HEK293 (cell line): Measurements from ENCODE around the gene BEND7.

Experiments
- CTCF ChIA-PET: fragments of 350-600 bp; formaldehyde crosslinking; extraction: SDS; loops from one replicate; lab custom pipeline; 2021; ENCODE audit warnings: antibody characterized with exemption; lab: Yijun Ruan, JAX
- POLR2A ChIA-PET: fragments of 300-600 bp; formaldehyde crosslinking; extraction: SDS; loops from one replicate; lab custom pipeline; 2020; ENCODE audit warnings: antibody characterized with exemption, inconsistent platforms; lab: Yijun Ruan, JAX
- H3K27ac ChIP-seq: fragments of 200-500 bp; sonication (Bioruptor generic); 2 replicates; pipeline ENCODE4 v1.5.1; 2014; ENCODE audit warnings: low read depth, low read length, control low read depth, inconsistent platforms; ENCODE audit errors: extremely low read depth
- H3K36me3 ChIP-seq, 2 experiments: fragments of 200-500 bp in 1 of 2; sonication (Bioruptor generic) in 1 of 2; 1 replicate in 1 of 2; 2 replicates in 1 of 2; pipeline ENCODE4 v1.5.1; 2014 to 2017; ENCODE audit warnings: inconsistent platforms in 2 of 2, low read length in 2 of 2; ENCODE audit not compliant: control insufficient read depth in 2 of 2, insufficient read depth in 1 of 2
- H3K4me1 ChIP-seq: fragments of 200-500 bp; sonication (Bioruptor generic); 2 replicates; pipeline ENCODE4 v1.5.1; 2014; ENCODE audit warnings: mild to moderate bottlenecking, low read length, inconsistent platforms; ENCODE audit not compliant: control insufficient read depth, insufficient read depth
- H3K4me3 ChIP-seq: 2 replicates; pipeline ENCODE4 v1.5.1; 2011; ENCODE audit warnings: low read depth, mild to moderate bottlenecking, control low read depth, low read length, moderate library complexity
- H3K9me3 ChIP-seq: fragments of 200-500 bp; sonication (Bioruptor generic); 2 replicates; pipeline ENCODE4 v1.5.1; 2014; ENCODE audit warnings: low read depth, low read length, inconsistent platforms; ENCODE audit not compliant: control insufficient read depth, insufficient read depth
- HOXC10 ChIP-seq: sonication (generic); formaldehyde crosslinking; IDR thresholded peaks from 2 replicates; pipeline ENCODE4 v1.8.1; 2023; ENCODE audit warnings: mild to moderate bottlenecking, missing genetic modification reagents
- IKZF3 ChIP-seq: fragments of 450-650 bp; IDR thresholded peaks from 2 replicates; pipeline ENCODE4 v1.5.0; 2018; ENCODE audit warnings: missing biosample characterization, mild to moderate bottlenecking, missing genetic modification characterization, moderate library complexity
- KLF1 ChIP-seq: fragments of 450-650 bp; formaldehyde crosslinking; IDR thresholded peaks from 2 replicates; pipeline ENCODE4 v1.5.1; 2016; ENCODE audit warnings: missing biosample characterization, missing genetic modification characterization
- MYNN ChIP-seq: fragments of 450-650 bp; formaldehyde crosslinking; IDR thresholded peaks from 2 replicates; pipeline ENCODE4 v1.5.1; 2016; ENCODE audit warnings: missing biosample characterization, missing genetic modification characterization, borderline replicate concordance
- RBAK ChIP-seq: fragments of 450-650 bp; formaldehyde crosslinking; IDR thresholded peaks from 2 replicates; pipeline ENCODE4 v1.5.1; 2016; ENCODE audit warnings: missing biosample characterization, missing genetic modification characterization
- ZNF132 ChIP-seq: fragments of 450-650 bp; formaldehyde crosslinking; IDR thresholded peaks from 2 replicates; pipeline ENCODE4 v1.5.1; 2017; ENCODE audit warnings: missing biosample characterization, missing genetic modification characterization, borderline replicate concordance
- ZNF148 ChIP-seq: fragments of 450-650 bp; formaldehyde crosslinking; IDR thresholded peaks from 2 replicates; pipeline ENCODE4 v1.5.0; 2017; ENCODE audit warnings: missing biosample characterization, missing genetic modification characterization, borderline replicate concordance
- ZNF184 ChIP-seq: fragments of 450-650 bp; IDR thresholded peaks from 2 replicates; pipeline ENCODE4 v1.5.1; 2018; ENCODE audit warnings: missing biosample characterization, mild to moderate bottlenecking, missing genetic modification characterization
- ZNF366 ChIP-seq: fragments of 450-650 bp; formaldehyde crosslinking; conservative IDR thresholded peaks from 2 replicates; pipeline ENCODE4 v1.5.1; 2016; ENCODE audit warnings: missing biosample characterization, missing genetic modification characterization
- ZNF513 ChIP-seq: fragments of 450-650 bp; IDR thresholded peaks from 2 replicates; pipeline ENCODE4 v1.5.1; 2018; ENCODE audit warnings: missing biosample characterization, missing genetic modification characterization
- ZNF560 ChIP-seq: fragments of 450-650 bp; formaldehyde crosslinking; IDR thresholded peaks from 2 replicates; pipeline ENCODE4 v1.5.1; 2017; ENCODE audit warnings: missing biosample characterization, missing genetic modification characterization, borderline replicate concordance
- ZNF561 ChIP-seq: fragments of 450-650 bp; IDR thresholded peaks from 2 replicates; pipeline ENCODE4 v1.5.1; 2018; ENCODE audit warnings: missing biosample characterization, missing genetic modification characterization, borderline replicate concordance
- ZNF585B ChIP-seq: fragments of 450-650 bp; formaldehyde crosslinking; IDR thresholded peaks from 2 replicates; pipeline ENCODE4 v1.5.1; 2016; ENCODE audit warnings: missing biosample characterization, missing genetic modification characterization
- ZNF621 ChIP-seq: fragments of 450-650 bp; formaldehyde crosslinking; IDR thresholded peaks from 2 replicates; pipeline ENCODE4 v1.5.1; 2017; ENCODE audit warnings: missing biosample characterization, missing genetic modification characterization
- ZNF658 ChIP-seq: fragments of 450-650 bp; formaldehyde crosslinking; IDR thresholded peaks from 2 replicates; pipeline ENCODE4; 2016; ENCODE audit warnings: missing biosample characterization, missing genetic modification characterization
- TF ChIP-seq, protein P1 (sequence below): IDR thresholded peaks from 2 replicates; pipeline ENCODE4 v1.6.1; 2011; ENCODE audit warnings: mild to moderate bottlenecking, low read depth, low read length, borderline replicate concordance
- TF ChIP-seq, protein P2 (sequence below): fragments of 450-650 bp; formaldehyde crosslinking; IDR thresholded peaks from 2 replicates; pipeline ENCODE4 v1.5.1; 2016; ENCODE audit warnings: missing biosample characterization, missing genetic modification characterization
- TF ChIP-seq, protein P3 (sequence below): fragments of 450-650 bp; formaldehyde crosslinking; IDR thresholded peaks from 2 replicates; pipeline ENCODE4 v1.5.1; 2016; ENCODE audit warnings: missing biosample characterization, missing genetic modification characterization
- TF ChIP-seq, protein P4 (sequence below): fragments of 450-650 bp; formaldehyde crosslinking; conservative IDR thresholded peaks from 2 replicates; pipeline ENCODE4 v1.5.1; 2016; ENCODE audit warnings: low read depth, missing biosample characterization, missing genetic modification characterization

The BEND7 gene

DNA sequence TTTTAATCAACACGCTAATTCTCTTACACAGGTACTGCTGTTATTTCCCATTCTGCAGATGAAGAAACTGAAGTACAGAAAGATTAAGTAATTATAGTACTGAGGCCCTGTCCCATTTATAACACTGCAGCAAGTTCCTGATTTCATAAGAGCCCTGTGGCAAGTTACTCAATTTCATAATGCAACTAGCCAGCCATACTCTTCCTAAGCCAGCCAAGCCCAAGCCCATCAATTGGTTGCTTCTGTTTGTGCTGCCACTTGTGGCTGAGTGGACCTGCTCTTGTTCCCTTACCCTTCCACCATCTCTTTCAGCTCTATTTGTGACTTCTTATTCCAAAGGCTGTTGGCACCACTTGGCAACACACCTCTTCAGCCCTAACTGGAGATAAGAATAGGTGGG lies 38.2 kb upstream of the BEND7 start (continued):
- TF ChIP-seq, protein P1, sequence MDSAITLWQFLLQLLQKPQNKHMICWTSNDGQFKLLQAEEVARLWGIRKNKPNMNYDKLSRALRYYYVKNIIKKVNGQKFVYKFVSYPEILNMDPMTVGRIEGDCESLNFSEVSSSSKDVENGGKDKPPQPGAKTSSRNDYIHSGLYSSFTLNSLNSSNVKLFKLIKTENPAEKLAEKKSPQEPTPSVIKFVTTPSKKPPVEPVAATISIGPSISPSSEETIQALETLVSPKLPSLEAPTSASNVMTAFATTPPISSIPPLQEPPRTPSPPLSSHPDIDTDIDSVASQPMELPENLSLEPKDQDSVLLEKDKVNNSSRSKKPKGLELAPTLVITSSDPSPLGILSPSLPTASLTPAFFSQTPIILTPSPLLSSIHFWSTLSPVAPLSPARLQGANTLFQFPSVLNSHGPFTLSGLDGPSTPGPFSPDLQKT: no peak
- no peak for TF ChIP-seq ZNF560 (tag by site-specific recombination)
- TF ChIP-seq ZNF561 (tag by site-specific recombination): no peak
- TF ChIP-seq ZNF658 (tag by site-specific recombination): no peak
- TF ChIP-seq, protein P2, sequence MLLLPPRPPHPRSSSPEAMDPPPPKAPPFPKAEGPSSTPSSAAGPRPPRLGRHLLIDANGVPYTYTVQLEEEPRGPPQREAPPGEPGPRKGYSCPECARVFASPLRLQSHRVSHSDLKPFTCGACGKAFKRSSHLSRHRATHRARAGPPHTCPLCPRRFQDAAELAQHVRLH (tag by site-specific recombination): no peak
- no peak for TF ChIP-seq MYNN

DNA sequence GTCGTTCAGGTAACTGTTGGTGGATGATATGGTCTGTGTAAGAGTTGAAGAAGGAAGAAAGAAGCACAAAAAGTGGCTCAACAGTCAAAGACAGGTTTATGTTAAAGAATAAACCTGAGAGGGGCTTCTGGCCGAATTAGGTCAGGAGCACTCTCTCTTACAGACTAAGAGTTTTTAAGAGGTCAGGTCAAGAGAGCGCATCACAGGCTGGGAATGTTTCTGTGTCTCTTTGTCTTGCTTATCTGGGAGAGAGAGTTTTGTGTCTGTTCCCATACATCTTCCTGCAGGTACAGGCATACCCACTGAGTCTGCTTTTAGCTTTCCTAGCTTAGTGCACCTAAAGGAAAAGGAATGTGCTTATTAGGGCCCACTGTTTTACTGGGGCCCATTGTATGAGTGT lies 35.8 kb upstream of the BEND7 start:
- CTCF ChIA-PET: interaction anchor here (1.5 kb wide), 1 partner anchor 22 kb away, joined by 6 read pairs; the partner anchor contains the start of gene PRPF18
- no peaks in the 10 kb centered on the region for H3K36me3 ChIP-seq
- H3K9me3 ChIP-seq: no peaks in the 10 kb centered on the region
- no peak overlapping the region for H3K4me3 ChIP-seq
- POLR2A ChIA-PET: no interaction called here
- H3K4me1 ChIP-seq: no peaks in the 10 kb centered on the region
- no peak overlapping the region for H3K27ac ChIP-seq
- TF ChIP-seq ZNF148 (tag by site-specific recombination) (no peak), KLF1 (tag by site-specific recombination) (no peak), ZNF366 (tag by site-specific recombination) (no peak), ZNF585B (tag by site-specific recombination) (no peak), ZNF513 (no peak), ZNF132 (tag by site-specific recombination) (no peak), ZNF621 (tag by site-specific recombination) (no peak)
- TF ChIP-seq, protein P3, sequence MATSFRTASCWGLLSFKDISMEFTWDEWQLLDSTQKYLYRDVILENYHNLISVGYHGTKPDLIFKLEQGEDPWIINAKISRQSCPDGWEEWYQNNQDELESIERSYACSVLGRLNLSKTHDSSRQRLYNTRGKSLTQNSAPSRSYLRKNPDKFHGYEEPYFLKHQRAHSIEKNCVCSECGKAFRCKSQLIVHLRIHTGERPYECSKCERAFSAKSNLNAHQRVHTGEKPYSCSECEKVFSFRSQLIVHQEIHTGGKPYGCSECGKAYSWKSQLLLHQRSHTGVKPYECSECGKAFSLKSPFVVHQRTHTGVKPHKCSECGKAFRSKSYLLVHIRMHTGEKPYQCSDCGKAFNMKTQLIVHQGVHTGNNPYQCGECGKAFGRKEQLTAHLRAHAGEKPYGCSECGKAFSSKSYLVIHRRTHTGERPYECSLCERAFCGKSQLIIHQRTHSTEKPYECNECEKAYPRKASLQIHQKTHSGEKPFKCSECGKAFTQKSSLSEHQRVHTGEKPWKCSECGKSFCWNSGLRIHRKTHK (tag by site-specific recombination): no peak

DNA sequence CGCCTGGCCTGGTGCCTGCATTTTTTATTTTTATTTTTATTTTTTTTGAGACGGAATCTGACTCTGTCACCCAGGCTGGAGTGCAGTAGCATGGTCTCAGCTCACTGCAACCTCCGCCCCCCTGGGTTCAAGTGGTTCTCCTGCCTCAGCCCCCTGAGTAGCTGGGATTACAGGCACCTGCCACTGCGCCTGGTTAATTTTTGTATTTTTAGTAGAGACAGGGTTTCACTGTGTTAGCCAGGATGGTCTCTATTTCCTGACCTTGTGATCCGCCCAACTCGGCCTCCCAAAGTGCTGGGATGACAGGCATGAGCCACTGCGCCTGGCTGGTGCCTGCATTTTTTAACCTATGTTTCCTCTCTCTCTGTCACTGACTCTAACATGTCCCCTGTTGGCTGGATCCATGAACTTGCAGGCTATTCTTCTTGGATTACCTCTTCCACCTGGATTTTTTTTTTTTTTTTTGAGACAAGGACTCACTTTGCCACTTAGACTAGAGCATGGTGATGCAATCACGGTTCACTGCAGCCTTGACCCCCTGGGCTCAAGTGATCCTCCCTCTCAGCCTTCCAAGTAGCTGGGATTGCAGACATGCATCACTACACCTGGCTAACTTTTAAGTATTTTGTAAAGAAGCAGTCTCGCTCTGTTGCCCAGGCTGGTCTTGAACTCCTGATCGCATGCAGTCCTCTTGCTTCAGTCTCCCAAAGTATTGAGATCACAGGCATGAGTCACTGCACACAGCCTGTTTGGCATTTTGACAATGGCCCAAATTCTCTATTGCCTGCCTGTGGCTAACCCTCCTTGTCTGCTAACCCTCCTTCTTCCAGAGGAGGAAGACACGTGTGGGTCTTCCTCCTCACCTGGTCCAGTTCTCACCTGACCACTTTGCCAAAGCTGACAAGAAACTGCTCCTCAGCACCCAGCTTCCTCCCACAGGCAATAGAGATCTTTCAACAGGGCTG lies 34.9 kb upstream of the BEND7 start:
- no peaks in the 10 kb centered on the region for H3K36me3 ChIP-seq
- POLR2A ChIA-PET: no interaction called here
- H3K27ac ChIP-seq: no peak overlapping the region
- CTCF ChIA-PET: interaction anchor here (0.6 kb wide), 2 partner anchors 13 to 27 kb away, joined by 3 read pairs; no protein-coding TSS in a partner anchor
- no peaks in the 10 kb centered on the region for H3K9me3 ChIP-seq
- no peaks in the 10 kb centered on the region for H3K4me1 ChIP-seq
- H3K4me3 ChIP-seq: no peak overlapping the region
- no peak for TF ChIP-seq ZNF621 (tag by site-specific recombination)
- no peak for TF ChIP-seq ZNF184
- TF ChIP-seq, protein P4, sequence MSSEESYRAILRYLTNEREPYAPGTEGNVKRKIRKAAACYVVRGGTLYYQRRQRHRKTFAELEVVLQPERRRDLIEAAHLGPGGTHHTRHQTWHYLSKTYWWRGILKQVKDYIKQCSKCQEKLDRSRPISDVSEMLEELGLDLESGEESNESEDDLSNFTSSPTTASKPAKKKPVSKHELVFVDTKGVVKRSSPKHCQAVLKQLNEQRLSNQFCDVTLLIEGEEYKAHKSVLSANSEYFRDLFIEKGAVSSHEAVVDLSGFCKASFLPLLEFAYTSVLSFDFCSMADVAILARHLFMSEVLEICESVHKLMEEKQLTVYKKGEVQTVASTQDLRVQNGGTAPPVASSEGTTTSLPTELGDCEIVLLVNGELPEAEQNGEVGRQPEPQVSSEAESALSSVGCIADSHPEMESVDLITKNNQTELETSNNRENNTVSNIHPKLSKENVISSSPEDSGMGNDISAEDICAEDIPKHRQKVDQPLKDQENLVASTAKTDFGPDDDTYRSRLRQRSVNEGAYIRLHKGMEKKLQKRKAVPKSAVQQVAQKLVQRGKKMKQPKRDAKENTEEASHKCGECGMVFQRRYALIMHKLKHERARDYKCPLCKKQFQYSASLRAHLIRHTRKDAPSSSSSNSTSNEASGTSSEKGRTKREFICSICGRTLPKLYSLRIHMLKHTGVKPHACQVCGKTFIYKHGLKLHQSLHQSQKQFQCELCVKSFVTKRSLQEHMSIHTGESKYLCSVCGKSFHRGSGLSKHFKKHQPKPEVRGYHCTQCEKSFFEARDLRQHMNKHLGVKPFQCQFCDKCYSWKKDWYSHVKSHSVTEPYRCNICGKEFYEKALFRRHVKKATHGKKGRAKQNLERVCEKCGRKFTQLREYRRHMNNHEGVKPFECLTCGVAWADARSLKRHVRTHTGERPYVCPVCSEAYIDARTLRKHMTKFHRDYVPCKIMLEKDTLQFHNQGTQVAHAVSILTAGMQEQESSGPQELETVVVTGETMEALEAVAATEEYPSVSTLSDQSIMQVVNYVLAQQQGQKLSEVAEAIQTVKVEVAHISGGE: no peak
- TF ChIP-seq RBAK: no peak
- TF ChIP-seq IKZF3: no peak
- no peak for TF ChIP-seq HOXC10
